Measurements from ENCODE around the gene MTX2.
A peak's percentile ranks its signal among the peaks of the same experiment; 100 is the strongest.

Gene MTX2

DNA sequence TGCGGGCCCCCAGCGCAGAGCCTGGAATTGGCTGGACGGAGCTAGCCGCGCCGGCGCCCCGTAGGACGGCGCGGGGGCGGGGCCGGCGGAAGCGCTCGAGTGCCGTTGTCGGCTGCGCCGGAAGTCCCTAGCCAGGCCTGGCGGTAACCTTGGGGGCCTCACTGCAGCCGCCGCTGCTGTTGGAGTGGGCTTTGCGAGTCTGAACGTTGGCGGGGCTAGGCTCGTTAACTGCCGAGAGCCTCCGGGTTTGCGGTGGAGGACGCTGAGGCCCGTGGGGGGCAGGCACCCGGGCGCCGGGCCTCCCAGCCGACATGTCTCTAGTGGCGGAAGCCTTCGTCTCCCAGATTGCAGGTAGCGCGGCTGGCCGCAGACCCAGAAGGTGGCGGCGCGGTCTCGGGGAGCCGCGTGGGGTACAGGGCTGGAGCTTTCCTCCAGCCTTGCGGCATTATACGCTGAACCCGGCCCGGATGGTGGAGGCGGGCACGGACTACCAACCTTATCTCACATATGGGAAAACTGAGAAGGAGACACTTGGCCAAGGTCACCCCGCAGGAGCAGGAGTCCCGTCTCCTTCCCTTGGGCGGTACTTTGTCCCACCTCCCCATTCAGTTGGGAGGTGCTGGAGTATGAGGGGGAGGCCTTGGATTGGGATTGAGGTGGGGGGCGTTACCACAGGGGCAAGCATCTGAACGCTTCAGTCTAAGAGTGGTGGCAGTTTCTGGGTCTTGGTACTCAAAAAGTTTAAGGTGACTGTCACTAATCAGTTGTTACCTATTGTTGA, at the start of gene MTX2:
Gene MTX2 (plus strand): TSS at position 124 of the 781 bp plus-strand sequence. CDS start 188 bp downstream, at position 312.
- DNase-seq = peak; percentile 70

DNA sequence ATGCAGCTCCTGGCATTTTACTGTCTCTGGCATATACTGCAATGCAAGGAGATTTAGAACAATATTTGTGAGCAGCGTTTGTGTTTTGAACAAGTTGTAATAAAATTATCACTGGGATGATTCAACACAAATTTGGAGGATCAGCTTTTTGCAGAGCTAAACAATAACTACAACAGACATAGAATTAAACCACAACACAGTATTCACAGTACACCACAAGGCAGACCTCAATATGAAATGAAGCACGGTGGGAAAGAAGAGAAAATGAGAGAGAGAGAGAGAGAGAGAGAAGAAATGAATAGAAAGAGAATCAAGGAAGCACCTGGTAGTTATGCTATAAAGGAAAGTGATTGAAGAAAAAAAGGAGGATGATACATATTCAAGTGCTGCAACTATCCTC, 41.4 kb upstream of the MTX2 start:
- no peak for DNase-seq

DNA sequence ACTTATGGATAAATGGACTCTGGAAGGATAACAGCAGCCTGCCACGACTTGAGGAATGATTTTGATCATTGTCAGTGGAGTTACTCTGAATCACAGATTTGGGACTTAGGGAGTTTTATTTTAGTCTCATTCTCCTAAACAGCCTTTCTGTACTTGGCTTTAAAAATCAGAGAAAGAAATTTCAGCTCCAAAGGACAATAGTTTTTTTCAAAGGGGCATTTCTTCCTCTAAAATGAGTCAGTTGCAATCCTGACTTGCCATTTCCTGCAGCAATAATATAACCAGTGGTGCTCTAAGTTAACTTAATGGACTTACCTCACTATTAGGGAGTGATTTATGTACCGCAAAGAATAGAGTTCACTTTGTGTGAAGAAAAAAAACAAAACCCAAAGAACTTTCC, 35.1 kb upstream of the MTX2 start:
- no peak for DNase-seq

GRCh38 chr2:176234940-176235339, 34.3 kb upstream of the MTX2 start:
- no peak for DNase-seq

GRCh38 chr2:176237456-176237855, 31.8 kb upstream of the MTX2 start:
- no peak for DNase-seq

- no peak for DNase-seq
Measured at GRCh38 chr2:176239031-176239430, 30.2 kb upstream of the MTX2 start.

GRCh38 chr2:176240301-176240700, 28.9 kb upstream of the MTX2 start:
- DNase-seq = no peak

- no peak for DNase-seq
Measured at GRCh38 chr2:176242276-176242675, 27.0 kb upstream of the MTX2 start.

- no peak for DNase-seq
Measured at GRCh38 chr2:176246331-176246730, 22.9 kb upstream of the MTX2 start.

GRCh38 chr2:176247859-176248258, 21.4 kb upstream of the MTX2 start:
- no peak for DNase-seq

DNA sequence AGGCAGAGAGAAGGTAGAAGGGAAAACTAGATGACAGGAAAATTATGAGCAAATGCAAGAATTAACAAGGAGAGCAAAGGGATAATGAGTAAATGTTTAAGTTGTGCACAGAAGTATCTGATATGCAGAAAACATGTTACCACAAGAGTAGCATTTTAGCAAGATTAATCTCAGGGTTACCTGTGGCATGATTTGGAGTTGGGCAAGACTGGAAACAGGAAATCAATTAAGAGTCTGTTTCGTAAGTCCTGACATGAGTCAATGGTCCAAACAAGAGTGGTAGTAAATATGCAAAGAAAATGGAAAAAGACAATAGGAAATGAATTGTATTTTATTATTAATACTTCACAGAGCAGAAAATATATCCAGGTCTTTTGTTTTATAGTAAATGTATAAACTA, 17.3 kb upstream of the MTX2 start:
- DNase-seq = no peak

DNA sequence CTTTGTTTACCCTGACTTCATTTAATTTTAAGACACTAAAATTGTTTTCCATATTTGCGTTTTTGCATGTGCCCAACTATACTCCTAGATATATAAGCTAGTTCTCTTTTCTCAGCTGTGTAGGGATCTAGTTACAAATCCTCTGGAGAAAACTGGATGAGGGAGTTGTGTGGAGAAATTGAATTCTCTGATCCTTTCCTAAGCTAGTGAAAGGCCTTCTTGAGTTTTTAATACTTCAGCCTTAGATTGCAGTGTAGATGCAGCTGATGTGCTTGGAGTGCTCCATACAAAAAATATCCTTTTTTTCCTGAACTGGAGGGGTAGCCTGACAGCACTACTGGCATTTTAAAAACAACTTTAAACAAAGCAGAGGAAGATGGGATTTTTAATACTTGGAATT, 8.6 kb upstream of the MTX2 start:
- DNase-seq = no peak

DNA sequence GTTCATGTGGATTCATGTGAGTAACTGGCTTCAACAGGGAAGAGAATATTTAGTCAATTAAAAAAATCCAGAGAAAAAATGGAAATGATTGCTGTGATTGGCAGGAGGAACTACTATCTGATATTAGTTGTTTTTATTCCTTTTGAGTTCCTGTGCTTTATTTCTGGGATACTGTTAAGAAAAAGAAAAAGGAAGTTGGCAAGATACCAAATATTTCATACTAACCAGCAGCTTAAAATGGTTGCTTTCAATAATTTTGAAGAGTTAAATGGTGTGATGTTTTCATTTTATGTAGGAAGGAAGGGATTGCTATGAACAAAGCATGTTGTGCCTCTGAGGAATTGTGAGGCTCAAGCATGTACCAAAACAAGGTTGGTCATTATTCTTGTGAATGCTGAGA, 8.1 kb upstream of the MTX2 start:
- no peak for DNase-seq

DNA sequence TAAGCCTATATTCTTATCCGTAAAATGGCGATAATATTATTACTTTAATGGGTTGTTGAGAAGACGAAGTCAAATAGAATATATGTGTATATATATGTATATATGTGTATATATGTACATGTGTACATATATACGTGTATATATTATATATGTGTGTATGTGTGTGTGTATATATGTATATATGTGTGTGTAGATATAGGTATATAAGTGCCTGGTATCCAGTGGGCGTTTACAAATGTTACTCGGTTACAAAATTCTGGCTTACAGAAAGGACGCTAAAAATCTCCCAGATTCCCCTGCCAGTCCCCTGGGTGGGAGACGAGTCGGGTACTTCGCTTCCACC, 295 bp upstream of the MTX2 start:
- DNase-seq = no peak

DNA sequence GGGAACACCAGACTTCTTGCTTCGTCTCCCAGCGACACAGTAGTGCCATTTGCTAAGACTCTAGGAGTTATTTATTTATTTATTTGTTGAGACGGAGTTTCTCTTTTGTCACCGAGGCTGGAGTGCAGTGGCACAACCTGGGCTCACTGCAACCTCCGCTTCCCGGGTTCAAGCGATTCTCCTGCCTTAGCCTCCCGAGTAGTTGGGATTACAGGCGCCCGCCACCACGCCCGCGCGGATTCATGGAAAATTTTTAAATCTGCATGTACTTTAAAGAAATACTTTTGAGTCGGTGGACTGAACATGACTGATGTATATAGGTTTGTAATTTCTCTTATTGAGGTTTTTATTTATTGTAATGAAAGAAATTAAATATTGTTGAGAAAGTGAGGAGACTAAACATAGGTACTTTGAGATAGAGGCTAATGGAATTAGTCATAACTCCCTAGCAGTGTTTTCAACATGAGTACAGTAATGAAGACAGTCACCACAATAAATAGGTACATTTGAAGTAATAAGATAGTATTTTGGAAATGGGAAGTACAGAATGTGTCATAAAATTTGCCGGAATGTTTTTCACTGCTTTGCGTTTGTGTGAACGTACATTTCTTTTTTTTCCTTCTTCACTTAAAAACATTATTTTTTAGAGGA, 983 bp downstream of the MTX2 start:
- no peak for DNase-seq

DNA sequence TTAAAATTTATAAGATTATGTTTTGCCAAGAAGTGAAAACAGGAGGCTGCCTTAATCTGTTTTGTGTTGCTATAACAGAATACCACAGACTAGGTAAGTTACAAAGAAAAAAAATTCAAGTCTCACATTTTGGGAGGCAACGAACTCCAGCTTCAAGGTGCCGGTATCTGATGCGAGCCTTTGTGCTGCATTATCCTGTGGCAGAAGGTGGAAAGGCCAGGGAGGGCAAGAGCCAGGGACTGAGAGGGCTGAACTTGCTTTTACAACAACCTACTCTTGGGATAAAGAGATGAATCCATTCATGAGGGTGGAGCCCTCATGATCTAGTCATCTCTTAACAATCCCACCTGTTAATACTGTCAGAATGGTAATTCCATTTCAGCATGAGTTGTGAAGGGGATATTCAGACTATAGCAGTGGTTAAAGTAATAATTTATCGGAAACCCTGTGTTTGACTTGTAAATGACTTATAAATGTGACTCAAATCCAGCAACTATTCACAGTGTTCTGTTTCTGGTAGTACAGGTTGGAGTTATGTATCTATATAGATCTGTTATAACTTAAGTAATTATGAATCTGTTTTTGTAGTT, 3.7 kb downstream of the MTX2 start:
- no peak for DNase-seq

DNA sequence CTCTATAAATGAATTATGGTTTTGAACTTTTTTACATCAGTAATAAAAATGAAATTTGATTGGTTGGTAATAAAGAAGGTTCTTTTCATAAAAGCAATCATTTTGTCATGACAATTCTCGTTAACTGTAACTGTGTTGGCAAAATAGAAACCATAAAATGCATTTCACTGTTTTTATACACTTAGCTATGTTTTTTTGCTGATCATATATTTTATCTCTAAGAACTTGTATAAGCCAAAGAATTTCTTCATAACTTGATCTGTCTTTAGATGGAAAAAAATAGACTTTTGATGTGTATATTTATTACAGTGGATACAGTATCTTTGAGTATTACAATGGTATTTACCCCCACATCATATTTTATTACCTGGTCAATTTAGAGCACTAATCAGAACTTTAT, 9.7 kb downstream of the MTX2 start:
- no peak for DNase-seq

GRCh38 chr2:176280156-176280555, 10.9 kb downstream of the MTX2 start:
- no peak for DNase-seq

- DNase-seq = no peak
Measured at GRCh38 chr2:176280867-176281658, 11.8 kb downstream of the MTX2 start.

- DNase-seq = no peak
Measured at GRCh38 chr2:176283291-176284068, 14.2 kb downstream of the MTX2 start.

DNA sequence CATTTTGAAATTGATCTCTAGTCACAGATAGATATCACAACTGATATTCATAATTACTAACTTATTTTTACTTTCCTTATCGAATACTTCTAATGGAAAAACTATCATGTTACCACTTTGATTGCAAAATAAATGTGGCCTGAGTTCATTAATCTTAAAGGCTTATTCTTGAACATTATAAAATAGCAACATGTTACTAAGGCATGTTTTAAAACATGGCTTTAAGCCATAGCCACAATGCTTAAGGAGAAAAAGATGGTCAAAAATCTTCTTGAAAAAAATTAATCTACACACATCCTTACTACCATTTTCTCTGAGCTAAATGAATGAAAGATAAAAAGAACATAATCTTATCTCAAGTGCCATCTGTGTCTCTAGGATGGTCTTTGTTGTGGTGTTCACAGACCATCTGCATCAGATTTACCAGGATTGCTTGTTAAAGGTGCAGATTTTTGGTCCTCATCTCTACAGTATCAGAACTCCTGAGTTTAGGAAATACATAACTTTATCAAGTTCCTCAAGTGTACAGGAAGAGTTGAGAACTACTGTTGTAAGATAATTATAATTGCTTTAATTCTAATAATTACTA, 15.3 kb downstream of the MTX2 start:
- DNase-seq = no peak

DNA sequence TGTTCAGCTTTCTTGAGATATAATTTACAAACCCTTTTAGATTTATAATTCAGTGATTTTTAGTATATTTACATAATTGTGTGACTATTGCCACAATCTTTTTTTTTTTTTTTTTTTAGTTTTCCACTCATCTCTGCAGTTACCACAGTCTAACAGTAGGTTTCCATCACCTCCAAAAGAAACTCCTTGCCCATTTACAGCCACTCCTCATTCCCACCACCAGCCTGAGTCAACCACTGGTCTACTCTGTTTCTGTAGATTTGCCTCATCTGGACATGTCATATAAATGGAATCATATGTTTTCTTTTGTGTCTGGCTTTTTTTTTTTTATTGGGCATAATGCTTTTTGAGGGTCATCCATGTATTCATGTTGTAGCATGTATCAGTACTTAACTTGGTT, 16.1 kb downstream of the MTX2 start:
- DNase-seq = no peak
